Mucosa of descending colon (tissue), 3 donors: ENCODE data around the gene SLC8A2. TPM values are rescaled to one million over a fixed set of nuclear protein-coding genes. Genes with fewer than 3 reads are reported as not detected.

Experiments
- ATAC-seq: fragments of 200-7000 bp; cut with Tn5 transposase; one replicate; pipeline ENCODE4 v1.9.1; 2020; ENCODE audit warnings: mild to moderate bottlenecking, moderate library complexity
- DNase-seq, 3 donors: peaks; one replicate each; pipeline ENCODE4 v3.0.0-alpha.2; 2020
- H3K36me3 ChIP-seq: fragments of 200-600 bp; one replicate; pipeline ENCODE4 v1.8.0; 2021; ENCODE audit warnings: low read depth, mild to moderate bottlenecking
- H3K4me1 ChIP-seq: fragments of 200-600 bp; one replicate; pipeline ENCODE4 v1.8.0; 2021; ENCODE audit warnings: low read depth, mild to moderate bottlenecking
- H3K4me3 ChIP-seq: fragments of 200-600 bp; one replicate; pipeline ENCODE4 v1.8.0; 2021; ENCODE audit warnings: mild to moderate bottlenecking
- H3K9me3 ChIP-seq: fragments of 200-600 bp; one replicate; pipeline ENCODE4 v1.8.0; 2021; ENCODE audit warnings: mild to moderate bottlenecking
- intact Hi-C, 2 donors: fragments of 100-400 bp; cut with DNase I in 1 of 2; cut with micrococcal nuclease in 1 of 2; formaldehyde crosslinking; loops; one replicate each; pipeline versions ENCODE4 v1.11.0 to v1.11.1; 2022; cut with DNase I, micrococcal nuclease
- total RNA-seq, 3 donors: library from RNA; stranded (reverse); fragmentation: NEBNext Ultra II Directional in 2 of 3; extraction: Animal tissue kit (Norgen Biotek cat#: 25700) in 2 of 3; gene quantifications; one replicate each; pipeline versions ENCODE4 v1.2.1 to v1.2.4, GENCODE V29; 2021 to 2023
- TF ChIP-seq, protein P1 (sequence below): fragments of 200-600 bp; IDR thresholded peaks from one replicate; pipeline ENCODE4 v1.8.0; 2022; ENCODE audit warnings: antibody characterized with exemption, mild to moderate bottlenecking
- donor health status: DM: no; HTN: no; CAD: no; lungs with moderate emphysema.
- donor health status: DM: no; HTN: no; CAD: no.
- donor health status: DM: no; HTN: yes; CAD: no.

Gene SLC8A2
- total RNA-seq, 3 donors from 2014 or later, result 0.75 to 17.5 (median 2.1) TPM

DNA sequence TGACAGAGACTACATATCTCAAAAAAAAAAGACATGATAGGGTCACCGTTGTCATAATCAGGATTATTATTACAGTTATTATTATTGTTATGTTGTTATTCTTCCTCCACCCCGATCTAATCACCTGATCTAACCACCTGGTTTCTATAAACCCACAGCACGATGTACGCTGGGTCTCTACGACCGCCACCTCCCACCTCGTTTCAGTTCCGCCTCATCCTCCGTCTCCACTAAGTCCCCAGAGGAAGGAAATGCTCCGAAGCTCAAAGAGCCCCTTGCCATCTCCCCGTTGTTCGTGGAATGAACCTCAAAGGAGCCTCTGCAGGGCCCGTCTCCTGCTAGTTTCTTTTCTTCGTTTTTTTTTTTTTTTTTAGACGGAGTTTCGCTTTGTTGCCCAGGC is 36.5 kb downstream of the SLC8A2 start:
- H3K36me3 ChIP-seq, result no peaks in the 10 kb centered on the region
- intact Hi-C loops, result loop anchor here (5.0 kb wide), 2 partner anchors 262 to 272 kb away; no protein-coding TSS in a partner anchor
- DNase-seq (no peak), ATAC-seq (no peak)
- no peaks in the 10 kb centered on the region for H3K9me3 ChIP-seq
- H3K4me1 ChIP-seq, result peaks cover 4% of the 10 kb centered on the region
- no peak overlapping the region for H3K4me3 ChIP-seq
- TF ChIP-seq, protein P1, sequence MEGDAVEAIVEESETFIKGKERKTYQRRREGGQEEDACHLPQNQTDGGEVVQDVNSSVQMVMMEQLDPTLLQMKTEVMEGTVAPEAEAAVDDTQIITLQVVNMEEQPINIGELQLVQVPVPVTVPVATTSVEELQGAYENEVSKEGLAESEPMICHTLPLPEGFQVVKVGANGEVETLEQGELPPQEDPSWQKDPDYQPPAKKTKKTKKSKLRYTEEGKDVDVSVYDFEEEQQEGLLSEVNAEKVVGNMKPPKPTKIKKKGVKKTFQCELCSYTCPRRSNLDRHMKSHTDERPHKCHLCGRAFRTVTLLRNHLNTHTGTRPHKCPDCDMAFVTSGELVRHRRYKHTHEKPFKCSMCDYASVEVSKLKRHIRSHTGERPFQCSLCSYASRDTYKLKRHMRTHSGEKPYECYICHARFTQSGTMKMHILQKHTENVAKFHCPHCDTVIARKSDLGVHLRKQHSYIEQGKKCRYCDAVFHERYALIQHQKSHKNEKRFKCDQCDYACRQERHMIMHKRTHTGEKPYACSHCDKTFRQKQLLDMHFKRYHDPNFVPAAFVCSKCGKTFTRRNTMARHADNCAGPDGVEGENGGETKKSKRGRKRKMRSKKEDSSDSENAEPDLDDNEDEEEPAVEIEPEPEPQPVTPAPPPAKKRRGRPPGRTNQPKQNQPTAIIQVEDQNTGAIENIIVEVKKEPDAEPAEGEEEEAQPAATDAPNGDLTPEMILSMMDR, result no peak

DNA sequence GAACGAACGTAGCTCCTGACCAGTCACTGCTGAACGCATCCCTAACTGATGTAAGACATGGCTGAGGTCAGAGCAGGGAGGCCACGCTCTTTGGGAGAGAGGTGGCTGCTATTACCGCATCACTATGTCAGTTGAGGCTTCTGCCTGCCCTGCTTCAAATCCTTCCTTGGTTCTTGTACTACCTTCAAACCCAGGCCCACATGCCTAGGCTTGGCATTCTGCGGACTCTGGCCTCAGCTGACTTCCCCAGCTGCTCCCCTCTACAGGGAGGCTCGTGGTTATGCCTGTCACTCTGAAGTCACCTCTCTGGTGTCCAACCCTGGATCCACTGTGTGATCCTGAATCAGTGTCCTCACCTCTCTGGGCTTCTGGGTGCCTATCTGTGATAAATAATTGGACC is 37.6 kb downstream of the SLC8A2 start:
- H3K4me1 ChIP-seq, result peaks cover 7% of the 10 kb centered on the region
- no peaks in the 10 kb centered on the region for H3K36me3 ChIP-seq
- DNase-seq, result no peak
- TF ChIP-seq, protein P1, result no peak
- ATAC-seq, result no peak
- no peak overlapping the region for H3K4me3 ChIP-seq
- H3K9me3 ChIP-seq, result no peaks in the 10 kb centered on the region
- intact Hi-C loops, result no loop called here

DNA sequence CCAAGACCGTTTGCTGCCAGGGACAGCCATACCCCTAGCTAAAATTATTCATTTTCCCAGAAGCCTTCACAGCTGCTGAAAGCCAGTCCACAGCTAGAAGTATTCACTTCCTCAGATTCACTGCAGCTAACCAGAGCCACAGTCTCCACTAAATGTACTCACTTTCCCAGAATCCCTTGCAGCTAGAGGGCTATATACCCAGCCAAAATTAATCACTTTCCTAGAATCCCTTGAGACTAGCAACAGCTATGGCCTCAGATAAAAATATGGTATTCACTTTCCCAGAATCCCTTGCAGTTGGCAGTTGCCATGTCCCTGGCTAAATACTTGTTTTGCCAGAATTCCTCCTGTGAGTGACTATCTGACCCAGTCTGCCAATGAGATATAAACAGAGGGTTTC is 38.6 kb downstream of the SLC8A2 start:
- Histone ChIP-seq H3K9me3 (no peaks in the 10 kb centered on the region), H3K4me3 (no peak overlapping the region), H3K4me1 (peaks cover 14% of the 10 kb centered on the region), H3K36me3 (no peaks in the 10 kb centered on the region)
- intact Hi-C loops, result no loop called here
- TF ChIP-seq, protein P1, result no peak
- DNase-seq (no peak), ATAC-seq (no peak)

DNA sequence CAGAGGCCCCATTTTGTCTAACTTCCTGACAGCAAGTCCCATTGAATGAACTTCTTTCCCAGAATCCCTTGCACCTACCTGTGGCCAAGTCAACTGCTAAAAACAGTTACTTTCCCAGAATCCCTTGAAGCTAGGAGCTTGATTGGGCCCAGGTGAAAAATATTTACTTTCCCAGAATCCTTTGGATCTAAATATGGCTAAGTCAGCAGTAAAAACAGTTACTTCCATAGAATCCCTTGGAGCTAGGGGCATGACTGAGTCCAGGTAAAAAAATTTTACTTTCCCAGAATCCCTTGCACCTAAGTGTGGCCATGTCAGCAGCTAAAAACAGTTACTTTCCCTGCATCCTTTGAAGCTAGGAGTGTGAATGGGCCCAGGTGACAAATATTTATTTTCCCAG is 39.2 kb downstream of the SLC8A2 start:
- no peak for ATAC-seq
- H3K36me3 ChIP-seq, result no peaks in the 10 kb centered on the region
- peaks cover 16% of the 10 kb centered on the region for H3K4me1 ChIP-seq
- no peak overlapping the region for H3K4me3 ChIP-seq
- no peaks in the 10 kb centered on the region for H3K9me3 ChIP-seq
- no peak for DNase-seq
- intact Hi-C loops, result no loop called here
- TF ChIP-seq, protein P1, result no peak

DNA sequence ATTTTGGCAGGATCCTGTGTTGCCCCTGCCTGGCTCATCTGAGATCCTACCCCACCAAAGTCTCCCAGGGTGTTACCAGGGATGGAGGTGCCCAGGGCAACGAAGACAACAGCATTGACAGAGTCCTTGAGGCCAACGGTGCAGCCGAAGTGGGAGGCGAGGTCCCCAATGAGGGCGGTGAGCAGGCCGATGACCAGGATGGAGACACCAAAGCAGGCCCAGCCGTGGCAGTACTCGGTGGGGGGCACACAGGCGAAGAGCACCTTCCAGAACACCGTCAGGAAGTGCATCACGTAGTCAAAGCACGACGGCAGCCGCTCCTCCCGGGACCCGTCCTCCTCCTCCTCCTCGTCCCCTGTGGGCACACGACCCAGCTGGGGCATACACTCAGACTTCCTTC is 39.6 kb downstream of the SLC8A2 start:
- Histone ChIP-seq H3K4me1 (peaks cover 16% of the 10 kb centered on the region), H3K4me3 (no peak overlapping the region), H3K36me3 (no peaks in the 10 kb centered on the region), H3K9me3 (no peaks in the 10 kb centered on the region)
- TF ChIP-seq, protein P1, result no peak
- ATAC-seq, result no peak
- no peak for DNase-seq
- intact Hi-C loops, result no loop called here
